RWPE2 (cell line): Measurements from ENCODE around the gene SPACDR.
A peak's percentile ranks its signal among the peaks of the same experiment; 100 is the strongest.

Experiments
- ATAC-seq: fragments of 200-7000 bp; cut with Tn5 transposase; 3 replicates; pipeline ENCODE4 v1.9.1; 2021; ENCODE audit warnings: low read depth
- DNase-seq: peaks from one replicate; pipeline ENCODE4 v3.0.0-alpha.2; 2020; ENCODE audit warnings: low spot score
- H3K27ac ChIP-seq: fragments of 450-650 bp; 2 replicates; pipeline ENCODE4 v1.5.1; 2017; ENCODE audit warnings: mild to moderate bottlenecking; ENCODE audit not compliant: poor library complexity, severe bottlenecking
- H3K27me3 ChIP-seq: fragments of 250-450 bp; sonication (Bioruptor Pico); 2 replicates; pipeline ENCODE4 v1.5.1; 2021; ENCODE audit warnings: mild to moderate bottlenecking, moderate library complexity; ENCODE audit not compliant: insufficient read depth, poor library complexity, severe bottlenecking
- H3K36me3 ChIP-seq: fragments of 250-450 bp; sonication (Bioruptor Pico); 2 replicates; pipeline ENCODE4 v1.5.1; 2020; ENCODE audit warnings: low read depth, mild to moderate bottlenecking, moderate library complexity
- H3K4me1 ChIP-seq: fragments of 250-450 bp; sonication (Bioruptor Pico); 2 replicates; pipeline ENCODE4 v1.5.1; 2021; ENCODE audit warnings: mild to moderate bottlenecking, moderate library complexity; ENCODE audit not compliant: insufficient read depth, poor library complexity, severe bottlenecking
- H3K4me3 ChIP-seq: fragments of 250-450 bp; sonication (Bioruptor Pico); 2 replicates; pipeline ENCODE4 v1.5.1; 2021; ENCODE audit warnings: mild to moderate bottlenecking, moderate library complexity; ENCODE audit not compliant: severe bottlenecking
- H3K9me3 ChIP-seq: fragments of 250-450 bp; sonication (Bioruptor Pico); 2 replicates; pipeline ENCODE4 v1.5.1; 2021; ENCODE audit warnings: mild to moderate bottlenecking, moderate library complexity; ENCODE audit not compliant: severe bottlenecking
- TF ChIP-seq, protein P1 (sequence below): fragments of 450-650 bp; IDR thresholded peaks from one replicate; pipeline ENCODE4 v1.5.1; 2017; ENCODE audit warnings: mild to moderate bottlenecking, moderate library complexity; ENCODE audit not compliant: poor library complexity, severe bottlenecking

Gene SPACDR

DNA sequence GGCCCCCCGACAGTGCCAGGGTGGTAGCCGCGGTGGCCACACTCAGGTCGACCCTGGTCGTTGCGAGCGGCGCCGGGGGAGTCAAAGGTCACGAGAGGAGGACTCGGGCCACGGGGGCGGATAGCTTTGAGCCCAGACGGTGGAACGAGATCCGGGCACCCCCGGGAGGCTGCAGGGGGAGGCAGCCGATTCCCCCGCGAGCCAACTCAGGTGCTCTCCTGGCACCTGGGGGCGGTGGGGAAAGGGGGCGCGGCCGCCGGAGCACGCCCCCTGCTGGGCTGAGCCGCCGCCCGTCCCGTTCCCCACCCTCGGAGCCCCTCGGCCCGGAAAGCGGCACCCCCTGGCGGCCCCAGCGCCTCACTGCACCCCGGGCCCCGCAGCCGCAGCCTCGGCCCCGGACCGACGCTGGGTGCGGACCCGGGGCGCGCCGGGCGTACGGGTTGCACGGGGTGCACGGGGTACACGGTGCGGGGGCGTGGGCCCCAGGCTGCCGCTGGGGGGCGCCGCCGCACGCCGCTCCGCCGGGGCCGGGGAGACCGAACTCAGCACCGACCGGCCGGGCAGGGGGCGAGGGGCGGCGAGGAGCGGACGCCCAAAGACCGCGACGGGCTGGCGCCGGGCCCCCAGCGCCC, 19.1 kb upstream of the SPACDR start:
- H3K27ac ChIP-seq, result peak overlapping the region; percentile 33
- no peak for DNase-seq
- TF ChIP-seq, protein P1, sequence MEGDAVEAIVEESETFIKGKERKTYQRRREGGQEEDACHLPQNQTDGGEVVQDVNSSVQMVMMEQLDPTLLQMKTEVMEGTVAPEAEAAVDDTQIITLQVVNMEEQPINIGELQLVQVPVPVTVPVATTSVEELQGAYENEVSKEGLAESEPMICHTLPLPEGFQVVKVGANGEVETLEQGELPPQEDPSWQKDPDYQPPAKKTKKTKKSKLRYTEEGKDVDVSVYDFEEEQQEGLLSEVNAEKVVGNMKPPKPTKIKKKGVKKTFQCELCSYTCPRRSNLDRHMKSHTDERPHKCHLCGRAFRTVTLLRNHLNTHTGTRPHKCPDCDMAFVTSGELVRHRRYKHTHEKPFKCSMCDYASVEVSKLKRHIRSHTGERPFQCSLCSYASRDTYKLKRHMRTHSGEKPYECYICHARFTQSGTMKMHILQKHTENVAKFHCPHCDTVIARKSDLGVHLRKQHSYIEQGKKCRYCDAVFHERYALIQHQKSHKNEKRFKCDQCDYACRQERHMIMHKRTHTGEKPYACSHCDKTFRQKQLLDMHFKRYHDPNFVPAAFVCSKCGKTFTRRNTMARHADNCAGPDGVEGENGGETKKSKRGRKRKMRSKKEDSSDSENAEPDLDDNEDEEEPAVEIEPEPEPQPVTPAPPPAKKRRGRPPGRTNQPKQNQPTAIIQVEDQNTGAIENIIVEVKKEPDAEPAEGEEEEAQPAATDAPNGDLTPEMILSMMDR, result peak; percentile 98

DNA sequence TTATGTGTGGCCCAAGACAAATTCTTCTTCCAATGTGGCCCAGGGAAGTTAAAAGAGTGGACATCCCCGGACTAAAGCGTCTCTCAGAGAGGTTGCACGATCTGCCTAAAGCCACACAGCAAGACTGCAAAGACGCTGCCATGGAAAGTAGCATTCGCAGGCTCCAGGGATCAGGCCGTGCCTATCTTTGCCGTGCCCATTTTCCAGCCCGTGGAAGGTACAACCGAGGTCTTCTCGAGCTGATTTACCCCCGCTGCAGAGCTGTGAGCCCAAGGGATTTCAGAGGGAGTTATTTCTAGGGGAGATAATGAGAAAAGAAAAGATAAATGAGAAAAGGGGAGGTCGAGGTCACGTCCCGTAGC, 18.6 kb upstream of the SPACDR start:
- H3K36me3 ChIP-seq, result no peaks in the 10 kb centered on the region
- DNase-seq (no peak), ATAC-seq (no peak)
- no peaks in the 10 kb centered on the region for H3K27me3 ChIP-seq
- H3K4me1 ChIP-seq, result no peaks in the 10 kb centered on the region
- H3K4me3 ChIP-seq, result peak overlapping the region; percentile 78
- no peaks in the 10 kb centered on the region for H3K9me3 ChIP-seq
- H3K27ac ChIP-seq, result peak overlapping the region; percentile 33
- TF ChIP-seq, protein P1, result no peak

More for the DNA sequence above, 19.1 kb upstream of the SPACDR start:
- ATAC-seq, result peak; percentile 37
- H3K27me3 ChIP-seq, result no peaks in the 10 kb centered on the region
- peak overlapping the region; percentile 78 for H3K4me3 ChIP-seq
- H3K4me1 ChIP-seq, result no peaks in the 10 kb centered on the region
- no peaks in the 10 kb centered on the region for H3K9me3 ChIP-seq
- H3K36me3 ChIP-seq, result no peaks in the 10 kb centered on the region

GRCh38 chr7:100481466-100481865, 17.4 kb upstream of the SPACDR start:
- DNase-seq, result no peak
- Histone ChIP-seq H3K4me1 (no peaks in the 10 kb centered on the region), H3K4me3 (no peak overlapping the region), H3K27me3 (no peaks in the 10 kb centered on the region), H3K36me3 (no peaks in the 10 kb centered on the region), H3K9me3 (no peaks in the 10 kb centered on the region), H3K27ac (no peak overlapping the region)
- TF ChIP-seq, protein P1, result no peak
- ATAC-seq, result no peak

- Histone ChIP-seq H3K4me3 (peak within 1 kb of the TSS; percentile 84), H3K36me3 (peaks cover 12% of the 10 kb centered on the region), H3K27me3 (no peaks in the 10 kb centered on the region), H3K4me1 (no peaks in the 10 kb centered on the region), H3K27ac (peak within 1 kb of the TSS; percentile 64), H3K9me3 (no peaks in the 10 kb centered on the region)
- TF ChIP-seq, protein P1, result no peak
- ATAC-seq (peak; percentile 81), DNase-seq (peak; percentile 91)
These were observed 15.0 kb upstream of the SPACDR start, which contains the start of gene TSC22D4 for GRCh38 chr7:100478958-100479660. Gene TSC22D4, minus strand, starts transcription at chr7:100479214. Its CDS starts 1,176 bp downstream, at chr7:100478038.

- no peaks in the 10 kb centered on the region for H3K27me3 ChIP-seq
- H3K4me1 ChIP-seq, result no peaks in the 10 kb centered on the region
- H3K4me3 ChIP-seq, result peak overlapping the region; percentile 84
- peak overlapping the region; percentile 64 for H3K27ac ChIP-seq
- no peaks in the 10 kb centered on the region for H3K9me3 ChIP-seq
- peaks cover 16% of the 10 kb centered on the region for H3K36me3 ChIP-seq
- TF ChIP-seq, protein P1, result peak; percentile 1
- no peak for DNase-seq
- ATAC-seq, result no peak
These were observed 13.8 kb upstream of the SPACDR start for GRCh38 chr7:100477871-100478267.
